RWPE2 (cell line): ENCODE data around the gene CCDC137.

Experiments used
- ATAC-seq: fragments of 200-7000 bp; cut with Tn5 transposase; 3 replicates; pipeline ENCODE4 v1.9.1; 2021; ENCODE audit warnings: low read depth
- DNase-seq: peaks from one replicate; pipeline ENCODE4 v3.0.0-alpha.2; 2020; ENCODE audit warnings: low spot score
- H3K27ac ChIP-seq: fragments of 450-650 bp; 2 replicates; pipeline ENCODE4 v1.5.1; 2017; ENCODE audit warnings: mild to moderate bottlenecking; ENCODE audit not compliant: poor library complexity, severe bottlenecking
- H3K27me3 ChIP-seq: fragments of 250-450 bp; sonication (Bioruptor Pico); 2 replicates; pipeline ENCODE4 v1.5.1; 2021; ENCODE audit warnings: mild to moderate bottlenecking, moderate library complexity; ENCODE audit not compliant: insufficient read depth, poor library complexity, severe bottlenecking
- H3K36me3 ChIP-seq: fragments of 250-450 bp; sonication (Bioruptor Pico); 2 replicates; pipeline ENCODE4 v1.5.1; 2020; ENCODE audit warnings: low read depth, mild to moderate bottlenecking, moderate library complexity
- H3K4me1 ChIP-seq: fragments of 250-450 bp; sonication (Bioruptor Pico); 2 replicates; pipeline ENCODE4 v1.5.1; 2021; ENCODE audit warnings: mild to moderate bottlenecking, moderate library complexity; ENCODE audit not compliant: insufficient read depth, poor library complexity, severe bottlenecking
- H3K4me3 ChIP-seq: fragments of 250-450 bp; sonication (Bioruptor Pico); 2 replicates; pipeline ENCODE4 v1.5.1; 2021; ENCODE audit warnings: mild to moderate bottlenecking, moderate library complexity; ENCODE audit not compliant: severe bottlenecking
- H3K9me3 ChIP-seq: fragments of 250-450 bp; sonication (Bioruptor Pico); 2 replicates; pipeline ENCODE4 v1.5.1; 2021; ENCODE audit warnings: mild to moderate bottlenecking, moderate library complexity; ENCODE audit not compliant: severe bottlenecking
- TF ChIP-seq, protein P1 (sequence below): fragments of 450-650 bp; IDR thresholded peaks from one replicate; pipeline ENCODE4 v1.5.1; 2017; ENCODE audit warnings: mild to moderate bottlenecking, moderate library complexity; ENCODE audit not compliant: poor library complexity, severe bottlenecking

Gene CCDC137

DNA sequence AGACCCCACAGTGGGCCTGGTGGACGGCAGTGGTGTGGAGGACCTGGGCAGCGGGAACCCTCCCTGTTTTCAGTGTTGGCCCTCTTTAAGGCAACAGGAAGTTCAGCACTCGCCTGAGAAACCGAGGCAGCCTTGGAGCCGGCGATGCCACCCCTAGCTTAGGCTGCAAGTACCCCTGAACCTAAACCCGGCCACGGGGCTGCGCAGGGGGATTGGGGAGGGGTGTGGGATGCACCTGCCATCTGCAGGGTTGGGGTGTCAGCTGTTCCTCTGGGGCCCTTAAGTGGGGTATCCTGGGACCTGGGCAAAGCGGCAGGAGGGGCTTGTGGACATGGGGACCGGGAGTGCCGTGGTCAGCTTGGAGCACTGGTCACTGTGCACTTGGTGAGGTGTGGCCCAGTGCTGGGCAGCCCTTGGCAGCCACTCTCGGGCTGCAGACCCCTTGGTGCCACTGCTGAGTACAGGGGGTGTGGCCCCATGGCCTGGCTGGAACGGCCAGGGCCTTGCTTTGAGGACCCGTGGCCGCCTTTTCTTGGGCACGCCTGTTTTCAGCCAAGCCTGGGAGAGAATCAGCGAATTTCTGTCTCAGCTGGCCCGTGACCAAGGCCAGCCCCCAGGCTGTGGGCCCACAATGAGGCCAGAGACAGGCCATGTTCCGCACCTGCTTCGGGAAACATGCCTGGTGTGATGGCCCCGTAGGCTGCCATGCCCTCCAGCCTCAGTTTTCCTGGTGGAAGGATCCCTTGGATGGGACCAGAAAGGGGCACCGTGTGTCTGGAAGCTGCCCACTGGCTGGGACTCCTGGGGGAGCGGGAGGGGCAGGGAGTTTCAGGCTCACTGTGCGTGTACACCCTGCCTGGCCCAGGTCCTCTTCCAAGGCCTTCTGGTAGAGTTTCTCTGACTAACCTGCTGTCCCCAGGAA, 41.4 kb downstream of the CCDC137 start:
- H3K27ac ChIP-seq = no peak overlapping the region
- H3K4me1 ChIP-seq = peaks cover 4% of the 10 kb centered on the region
- TF ChIP-seq, protein P1, sequence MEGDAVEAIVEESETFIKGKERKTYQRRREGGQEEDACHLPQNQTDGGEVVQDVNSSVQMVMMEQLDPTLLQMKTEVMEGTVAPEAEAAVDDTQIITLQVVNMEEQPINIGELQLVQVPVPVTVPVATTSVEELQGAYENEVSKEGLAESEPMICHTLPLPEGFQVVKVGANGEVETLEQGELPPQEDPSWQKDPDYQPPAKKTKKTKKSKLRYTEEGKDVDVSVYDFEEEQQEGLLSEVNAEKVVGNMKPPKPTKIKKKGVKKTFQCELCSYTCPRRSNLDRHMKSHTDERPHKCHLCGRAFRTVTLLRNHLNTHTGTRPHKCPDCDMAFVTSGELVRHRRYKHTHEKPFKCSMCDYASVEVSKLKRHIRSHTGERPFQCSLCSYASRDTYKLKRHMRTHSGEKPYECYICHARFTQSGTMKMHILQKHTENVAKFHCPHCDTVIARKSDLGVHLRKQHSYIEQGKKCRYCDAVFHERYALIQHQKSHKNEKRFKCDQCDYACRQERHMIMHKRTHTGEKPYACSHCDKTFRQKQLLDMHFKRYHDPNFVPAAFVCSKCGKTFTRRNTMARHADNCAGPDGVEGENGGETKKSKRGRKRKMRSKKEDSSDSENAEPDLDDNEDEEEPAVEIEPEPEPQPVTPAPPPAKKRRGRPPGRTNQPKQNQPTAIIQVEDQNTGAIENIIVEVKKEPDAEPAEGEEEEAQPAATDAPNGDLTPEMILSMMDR = no peak
- no peak overlapping the region for H3K4me3 ChIP-seq
- DNase-seq (no peak), ATAC-seq (no peak)
- no peaks in the 10 kb centered on the region for H3K27me3 ChIP-seq
- H3K9me3 ChIP-seq = no peaks in the 10 kb centered on the region
- peaks cover 29% of the 10 kb centered on the region for H3K36me3 ChIP-seq

DNA sequence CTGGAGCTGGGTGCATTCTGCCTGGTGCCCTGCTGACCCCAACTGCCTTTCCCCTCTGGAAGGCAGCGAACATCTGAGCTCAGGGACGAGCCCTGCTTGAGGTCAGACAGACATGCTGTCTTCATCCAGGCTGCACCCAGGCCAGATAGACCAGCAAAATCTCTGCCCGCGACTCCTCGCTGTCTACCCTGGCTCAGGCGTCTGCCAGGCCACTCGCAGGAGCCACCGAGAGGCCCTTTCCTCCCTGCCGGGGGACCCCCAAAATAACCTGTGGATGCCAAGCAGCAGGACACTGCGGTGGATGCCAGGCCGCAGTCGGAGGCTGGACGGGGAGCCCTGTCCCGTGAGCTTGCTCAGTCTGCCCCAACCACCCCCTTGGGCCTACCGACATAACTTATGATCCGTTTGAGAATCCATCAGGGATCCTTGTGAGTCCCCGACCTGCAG, 42.2 kb downstream of the CCDC137 start:
- DNase-seq (no peak), ATAC-seq (no peak)
- H3K36me3 ChIP-seq = peaks cover 29% of the 10 kb centered on the region
- H3K4me1 ChIP-seq = peaks cover 11% of the 10 kb centered on the region
- H3K27me3 ChIP-seq = no peaks in the 10 kb centered on the region
- TF ChIP-seq, protein P1 = no peak
- H3K4me3 ChIP-seq = no peak overlapping the region
- no peak overlapping the region for H3K27ac ChIP-seq
- H3K9me3 ChIP-seq = no peaks in the 10 kb centered on the region

DNA sequence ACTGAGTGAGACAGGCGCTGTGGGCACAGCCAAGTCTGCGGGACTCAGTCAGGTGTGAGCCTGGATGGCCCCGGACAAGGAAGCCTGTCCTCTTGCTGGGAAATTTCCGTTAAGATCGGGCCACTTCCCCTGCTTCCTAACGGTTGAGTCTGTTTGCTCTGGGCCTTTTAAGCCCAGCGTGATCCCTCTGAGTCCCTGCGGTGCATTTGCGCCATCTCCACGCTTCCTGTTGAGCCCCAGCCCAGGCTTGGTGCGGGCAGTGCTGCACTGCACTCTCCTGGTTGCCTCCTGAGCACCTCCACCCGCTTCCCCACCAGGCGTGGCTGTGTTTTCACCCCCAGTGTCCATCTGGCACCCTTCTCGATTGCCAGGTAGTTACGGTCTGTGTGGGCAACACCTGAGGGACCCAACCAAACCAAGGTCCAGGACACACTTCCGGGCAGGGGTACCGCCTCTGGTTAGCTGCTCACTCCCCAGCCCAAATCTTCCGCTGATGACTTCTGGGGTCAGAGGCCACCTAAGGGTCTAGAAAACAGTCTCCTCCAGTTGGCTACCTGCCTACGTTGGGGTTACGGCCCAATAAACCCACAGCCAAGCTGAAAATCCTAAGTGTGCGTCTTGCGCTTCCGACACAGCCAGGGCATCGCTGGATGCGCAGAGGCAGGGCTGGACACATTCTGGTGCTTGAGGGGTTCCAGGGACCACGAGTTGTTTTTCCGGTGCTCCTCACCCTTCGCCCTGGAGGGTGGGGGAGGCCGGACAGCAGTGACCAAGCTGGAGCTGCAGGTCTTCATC, 44.2 kb downstream of the CCDC137 start:
- ATAC-seq (no peak), DNase-seq (no peak)
- H3K27me3 ChIP-seq = no peaks in the 10 kb centered on the region
- H3K4me1 ChIP-seq = peaks cover 13% of the 10 kb centered on the region
- peaks cover 29% of the 10 kb centered on the region for H3K36me3 ChIP-seq
- H3K4me3 ChIP-seq = no peak overlapping the region
- peak overlapping the region; percentile 66 for H3K27ac ChIP-seq
- TF ChIP-seq, protein P1 = no peak
- H3K9me3 ChIP-seq = no peaks in the 10 kb centered on the region

DNA sequence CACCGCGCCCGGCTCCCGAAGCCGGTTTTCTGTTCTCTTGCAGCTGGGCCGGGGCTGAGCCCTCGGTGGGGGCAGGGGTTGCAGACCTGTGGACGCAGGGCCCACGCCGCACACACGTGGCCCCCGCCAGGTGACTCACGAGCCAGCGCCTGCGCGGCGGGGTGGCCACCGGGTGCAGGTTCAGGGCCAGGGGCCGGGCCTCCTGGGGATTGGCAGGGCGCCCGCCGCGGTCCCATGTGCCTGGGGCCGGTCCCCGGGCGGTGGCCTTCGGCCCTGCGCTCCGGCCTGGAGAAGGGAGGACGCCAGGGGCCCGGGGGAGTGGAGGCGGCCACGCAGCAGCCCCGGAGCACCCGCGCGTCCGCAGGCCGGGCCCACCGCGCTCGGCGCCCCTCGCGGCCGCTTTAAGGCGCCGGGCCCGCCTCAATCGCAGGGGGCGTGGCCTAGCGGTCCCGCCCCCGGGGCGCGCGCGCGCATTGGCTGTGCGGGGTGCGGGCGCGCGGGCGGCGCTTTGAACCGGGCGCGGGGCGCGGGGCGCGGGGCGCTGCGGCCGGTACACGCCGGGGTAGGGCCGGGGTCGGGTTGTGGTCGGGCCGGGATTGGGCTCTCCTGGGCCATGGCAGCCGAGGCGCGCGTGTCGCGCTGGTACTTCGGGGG, 45.4 kb downstream of the CCDC137 start, which contains the start of gene SLC25A10:
SLC25A10 (plus strand) TSS at position 471 of the 654 bp plus-strand sequence; CDS start at position 614, 143 bp downstream.
- peak; percentile 71 for DNase-seq
- TF ChIP-seq, protein P1 = no peak
- Histone ChIP-seq H3K4me1 (peaks cover 13% of the 10 kb centered on the region), H3K27me3 (no peaks in the 10 kb centered on the region), H3K36me3 (peaks cover 19% of the 10 kb centered on the region), H3K27ac (peak within 1 kb of the TSS; percentile 66), H3K4me3 (peak within 1 kb of the TSS; percentile 87), H3K9me3 (no peaks in the 10 kb centered on the region)
- ATAC-seq = peak; percentile 70
